Measurements from ENCODE around the gene APP. TPM values are rescaled to one million over a fixed set of nuclear protein-coding genes. Genes with fewer than 3 reads are reported as not detected.

The APP gene
- total and polyA plus RNA-seq, 7 donors = 37.7 to 118 (median 56.6) TPM

DNA sequence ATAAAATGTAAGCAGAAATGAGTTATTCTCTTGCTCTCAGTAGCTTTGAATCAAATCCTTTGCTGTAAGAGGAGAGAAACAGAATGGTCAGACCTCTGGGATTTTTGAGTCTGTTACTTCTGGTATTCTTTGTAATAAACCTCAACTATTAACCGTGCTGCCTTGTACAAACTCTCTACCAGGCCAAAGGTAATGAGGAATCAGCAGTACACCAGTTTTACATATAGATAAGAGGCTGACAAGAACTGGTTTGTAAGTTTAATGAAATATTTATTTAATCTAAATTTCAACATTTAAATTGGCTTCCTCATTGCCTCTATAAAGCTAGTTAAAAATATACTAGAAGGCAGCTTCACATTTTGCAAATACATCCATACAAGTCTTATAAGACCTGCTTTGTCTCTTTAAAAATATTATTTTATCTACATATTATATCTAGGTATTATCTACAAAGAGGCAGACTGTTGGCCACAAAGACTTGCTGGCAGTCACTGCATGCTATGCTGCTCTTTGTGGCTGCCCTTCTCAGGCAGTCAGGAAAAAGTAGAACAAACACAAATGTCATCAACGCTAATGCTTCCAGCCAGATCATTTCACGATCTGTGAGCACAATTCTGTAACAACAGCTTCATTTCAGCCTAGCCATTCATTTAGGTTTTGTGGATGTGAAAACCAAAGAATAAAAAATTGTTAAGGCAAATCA, 262.8 kb downstream of the APP start:
- no peaks in the 10 kb centered on the region for H3K4me1 ChIP-seq
- H3K27me3 ChIP-seq (ENCODE audit: insufficient read depth in 3 of 3, low read length in 2 of 3) = no peaks in the 10 kb centered on the region
- DNase-seq (no peak), ATAC-seq (no peak)
- H3K4me3 ChIP-seq = no peak overlapping the region
- intact Hi-C loops (cut with DNase I) = loop anchor here in 1 of 2 donors (10.0 kb wide), 1 partner anchor 87 kb away; no protein-coding TSS in a partner anchor
- 29 to 48% (median 33%) methylated on average over 3 of the region's 3 CpGs for WGBS, 3 donors
- no peaks in the 10 kb centered on the region for H3K9me3 ChIP-seq
- TF ChIP-seq, protein P1, sequence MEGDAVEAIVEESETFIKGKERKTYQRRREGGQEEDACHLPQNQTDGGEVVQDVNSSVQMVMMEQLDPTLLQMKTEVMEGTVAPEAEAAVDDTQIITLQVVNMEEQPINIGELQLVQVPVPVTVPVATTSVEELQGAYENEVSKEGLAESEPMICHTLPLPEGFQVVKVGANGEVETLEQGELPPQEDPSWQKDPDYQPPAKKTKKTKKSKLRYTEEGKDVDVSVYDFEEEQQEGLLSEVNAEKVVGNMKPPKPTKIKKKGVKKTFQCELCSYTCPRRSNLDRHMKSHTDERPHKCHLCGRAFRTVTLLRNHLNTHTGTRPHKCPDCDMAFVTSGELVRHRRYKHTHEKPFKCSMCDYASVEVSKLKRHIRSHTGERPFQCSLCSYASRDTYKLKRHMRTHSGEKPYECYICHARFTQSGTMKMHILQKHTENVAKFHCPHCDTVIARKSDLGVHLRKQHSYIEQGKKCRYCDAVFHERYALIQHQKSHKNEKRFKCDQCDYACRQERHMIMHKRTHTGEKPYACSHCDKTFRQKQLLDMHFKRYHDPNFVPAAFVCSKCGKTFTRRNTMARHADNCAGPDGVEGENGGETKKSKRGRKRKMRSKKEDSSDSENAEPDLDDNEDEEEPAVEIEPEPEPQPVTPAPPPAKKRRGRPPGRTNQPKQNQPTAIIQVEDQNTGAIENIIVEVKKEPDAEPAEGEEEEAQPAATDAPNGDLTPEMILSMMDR (IDR thresholded peaks at IDR 0.05) = no peak
- H3K36me3 ChIP-seq (ENCODE audit: insufficient read depth in 1 of 2, low read depth in 1 of 2) = no peaks in the 10 kb centered on the region
- H3K27ac ChIP-seq = no peak overlapping the region

DNA sequence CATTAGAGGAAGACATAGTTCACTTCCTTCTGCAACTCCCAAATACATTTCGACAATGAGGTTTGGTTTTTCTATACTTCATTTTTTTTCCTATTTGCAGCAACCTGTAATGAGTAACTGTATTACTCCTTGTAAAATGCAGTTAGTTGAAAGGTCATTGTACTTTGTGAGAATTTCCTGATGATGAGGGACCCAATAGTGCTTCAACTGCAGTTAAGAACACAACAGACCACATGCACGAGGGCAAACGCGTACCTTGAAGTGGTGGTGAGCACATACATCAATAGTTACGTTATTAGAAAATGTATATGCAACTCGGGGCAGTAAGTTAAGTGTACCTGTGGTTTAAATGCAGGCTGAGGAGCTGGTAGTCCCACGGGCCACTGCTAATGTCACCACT, 264.0 kb downstream of the APP start:
- H3K27me3 ChIP-seq (ENCODE audit: insufficient read depth in 3 of 3, low read length in 2 of 3) = no peaks in the 10 kb centered on the region
- H3K27ac ChIP-seq = no peak overlapping the region
- WGBS, 3 donors = 92 to 96% (median 95%) methylated on average over 7 of the region's 7 CpGs
- ATAC-seq = no peak
- H3K9me3 ChIP-seq = no peaks in the 10 kb centered on the region
- DNase-seq = no peak
- no peak overlapping the region for H3K4me3 ChIP-seq
- no peaks in the 10 kb centered on the region for H3K4me1 ChIP-seq
- H3K36me3 ChIP-seq (ENCODE audit: insufficient read depth in 1 of 2, low read depth in 1 of 2) = peaks cover 0 to 4% of the 10 kb centered on the region in 2 donors
- TF ChIP-seq, protein P1 (IDR thresholded peaks at IDR 0.05) = no peak
- intact Hi-C loops (cut with DNase I) = loop anchor here in 1 of 2 donors (10.0 kb wide), 1 partner anchor 88 kb away; no protein-coding TSS in a partner anchor

DNA sequence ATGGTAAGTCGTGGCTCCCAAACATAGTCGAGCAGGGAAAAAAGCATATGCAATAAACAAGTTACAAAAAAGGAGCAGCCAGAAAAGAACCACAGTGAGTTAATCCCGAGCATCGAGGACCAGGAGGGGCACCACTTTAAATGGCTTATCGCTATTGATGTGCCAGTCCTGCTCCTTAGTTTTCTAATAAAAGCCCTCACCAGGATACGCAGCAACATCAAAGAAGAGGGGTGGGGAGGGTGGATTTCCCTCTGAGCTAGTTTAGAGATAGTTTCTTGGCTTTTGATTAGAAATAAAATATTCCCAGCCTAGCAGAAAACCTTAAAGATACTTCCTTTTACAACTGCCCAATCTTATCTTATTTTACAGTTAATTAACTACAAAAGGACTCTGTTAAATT, 265.4 kb downstream of the APP start:
- no peak overlapping the region for H3K27ac ChIP-seq

DNA sequence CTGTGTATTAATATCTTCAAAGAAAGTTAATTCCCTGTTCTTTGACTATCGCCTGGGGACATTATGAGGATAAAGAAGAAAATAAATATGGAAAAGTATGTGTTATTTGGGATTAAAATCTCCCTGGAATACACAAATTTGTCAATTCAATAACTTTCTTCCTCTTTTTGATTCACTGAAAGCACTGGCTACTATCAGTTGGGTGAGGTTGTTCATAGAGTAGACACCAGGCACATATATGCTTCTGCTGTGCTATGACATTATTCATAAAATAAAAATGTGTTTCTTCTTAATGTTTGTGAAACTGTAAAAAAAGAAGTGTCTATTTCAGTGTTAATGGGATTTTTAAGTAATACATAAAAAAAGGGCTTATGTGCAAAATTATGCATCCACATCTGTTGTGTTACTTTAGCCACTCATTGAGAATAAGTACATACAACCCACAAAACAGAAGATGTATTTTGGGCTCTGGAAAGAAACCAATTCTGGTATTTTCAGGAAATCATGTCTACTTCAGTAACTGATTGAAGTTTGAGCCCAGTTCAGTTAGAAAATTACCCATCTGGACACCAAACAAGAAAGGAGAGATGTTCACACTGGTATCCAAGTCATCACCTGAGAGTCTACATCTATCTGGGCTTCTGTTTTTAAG, 266.4 kb downstream of the APP start:
- no peak overlapping the region for H3K27ac ChIP-seq
- ATAC-seq = no peak
- H3K9me3 ChIP-seq = no peaks in the 10 kb centered on the region
- H3K4me3 ChIP-seq = no peak overlapping the region
- intact Hi-C loops (cut with DNase I) = loop anchor here in 1 of 2 donors (10.0 kb wide), 1 partner anchor 91 kb away; no protein-coding TSS in a partner anchor
- TF ChIP-seq, protein P1 (IDR thresholded peaks at IDR 0.05) = no peak
- no peak for DNase-seq
- H3K27me3 ChIP-seq (ENCODE audit: insufficient read depth in 3 of 3, low read length in 2 of 3) = no peaks in the 10 kb centered on the region
- WGBS, 3 donors = 77 to 100% (median 79%) methylated on average over 1 of the region's 1 CpG
- peaks cover 0 to 4% of the 10 kb centered on the region in 2 donors for H3K36me3 ChIP-seq (ENCODE audit: insufficient read depth in 1 of 2, low read depth in 1 of 2)
- no peaks in the 10 kb centered on the region for H3K4me1 ChIP-seq

More for the DNA sequence above, 265.4 kb downstream of the APP start:
- WGBS, 3 donors = 90 to 96% (median 93%) methylated on average over 6 of the region's 6 CpGs
- TF ChIP-seq, protein P1 (IDR thresholded peaks at IDR 0.05) = no peak
- no peaks in the 10 kb centered on the region for H3K4me1 ChIP-seq
- no peaks in the 10 kb centered on the region for H3K27me3 ChIP-seq (ENCODE audit: insufficient read depth in 3 of 3, low read length in 2 of 3)
- DNase-seq (no peak), ATAC-seq (no peak)
- H3K9me3 ChIP-seq = no peaks in the 10 kb centered on the region
- no peak overlapping the region for H3K4me3 ChIP-seq
- peaks cover 0 to 4% of the 10 kb centered on the region in 2 donors for H3K36me3 ChIP-seq (ENCODE audit: insufficient read depth in 1 of 2, low read depth in 1 of 2)
- intact Hi-C loops (cut with DNase I) = loop anchor here in 1 of 2 donors (10.0 kb wide), 1 partner anchor 90 kb away; no protein-coding TSS in a partner anchor

Measured in psoas muscle (tissue), 8 donors.